SK-N-SH (cell line): ENCODE measurements around the gene DHCR24. TPM values are rescaled to one million over a fixed set of nuclear protein-coding genes. Genes with fewer than 3 reads are reported as not detected.

Experiments
- CTCF ChIA-PET: fragments of 300-600, 350-600 bp; formaldehyde crosslinking; extraction: SDS; loops from one replicate; lab custom pipeline; 2021; lab: Yijun Ruan, JAX
- POLR2A ChIA-PET: fragments of 350-600 bp; sonication (Branson Sonifier 250); formaldehyde crosslinking; extraction: SDS; loops from one replicate; lab custom pipeline; 2020; ENCODE audit warnings: antibody characterized with exemption, inconsistent platforms; lab: Yijun Ruan, JAX
- DNase-seq: peaks from one replicate; pipeline ENCODE4 v3.0.0; 2012
- H2AFZ ChIP-seq: fragments of 200-600 bp; sonication (generic); 2 replicates; pipeline ENCODE4 v1.8.1; 2016; ENCODE audit warnings: antibody characterized with exemption, mild to moderate bottlenecking, low read depth
- H3F3A ChIP-seq: fragments of 200-600 bp; sonication (generic); replicated peaks from 2 replicates; pipeline ENCODE3; 2016; ENCODE audit warnings: antibody characterized with exemption, mild to moderate bottlenecking; ENCODE audit not compliant: insufficient read depth
- H3K27ac ChIP-seq, 2 experiments: fragments of 200-500 bp in 1 of 2; fragments of 200-600 bp in 1 of 2; sonication (Bioruptor generic) in 1 of 2; sonication (generic), shearing (Covaris generic) in 1 of 2; 2 replicates each; pipeline versions ENCODE4 v1.5.1 to v1.6.1; 2014 to 2016; ENCODE audit warnings: low read depth in 2 of 2, inconsistent platforms in 1 of 2, low read length in 1 of 2, mild to moderate bottlenecking in 1 of 2, mixed read lengths in 1 of 2
- H3K27me3 ChIP-seq: fragments of 200-600 bp; sonication (generic), shearing (Covaris generic); 2 replicates; pipeline ENCODE4 v1.6.1; 2016; ENCODE audit warnings: mixed run types; ENCODE audit not compliant: insufficient read depth
- H3K36me3 ChIP-seq, 2 experiments: fragments of 200-500 bp in 1 of 2; fragments of 200-600 bp in 1 of 2; sonication (Bioruptor generic) in 1 of 2; sonication (generic) in 1 of 2; replicated peaks in 1 of 2; 2 replicates each; pipeline versions ENCODE3 to v1.5.1; 2014 to 2016; ENCODE audit warnings: low read length in 1 of 2, mild to moderate bottlenecking in 1 of 2; ENCODE audit not compliant: insufficient read depth in 2 of 2, control insufficient read depth in 1 of 2
- H3K4me1 ChIP-seq, 2 experiments: fragments of 200-500 bp in 1 of 2; fragments of 200-600 bp in 1 of 2; sonication (Bioruptor generic) in 1 of 2; sonication (generic), shearing (Covaris generic) in 1 of 2; 2 replicates each; pipeline versions ENCODE4 v1.5.1 to v1.6.1; 2014 to 2016; ENCODE audit warnings: low read depth in 1 of 2, low read length in 1 of 2, mixed run types in 1 of 2; ENCODE audit not compliant: insufficient read depth in 2 of 2, control insufficient read depth in 1 of 2
- H3K4me2 ChIP-seq: fragments of 200-600 bp; sonication (generic), shearing (Covaris generic); 2 replicates; pipeline ENCODE4 v1.6.1; 2017; ENCODE audit warnings: mixed run types
- H3K4me3 ChIP-seq, 2 experiments: fragments of 200-500 bp in 1 of 2; fragments of 200-600 bp in 1 of 2; sonication (Bioruptor generic) in 1 of 2; sonication (generic), shearing (Covaris generic) in 1 of 2; 2 replicates each; pipeline versions ENCODE4 v1.5.1 to v1.8.1; 2014 to 2016; ENCODE audit warnings: low read depth in 2 of 2, inconsistent platforms in 1 of 2, low read length in 1 of 2, mild to moderate bottlenecking in 1 of 2, mixed read lengths in 1 of 2, moderate library complexity in 1 of 2
- H3K79me2 ChIP-seq: fragments of 200-600 bp; sonication (generic); 2 replicates; pipeline ENCODE4 v1.8.1; 2017; ENCODE audit warnings: mild to moderate bottlenecking; ENCODE audit not compliant: insufficient read depth
- H3K9ac ChIP-seq: fragments of 200-600 bp; sonication (generic); 2 replicates; pipeline ENCODE4 v1.6.1; 2017; ENCODE audit warnings: mixed run types
- H3K9me2 ChIP-seq: fragments of 200-600 bp; sonication (generic); 2 replicates; pipeline ENCODE4 v1.6.1; 2017; ENCODE audit warnings: mixed run types
- H3K9me3 ChIP-seq: fragments of 200-600 bp; sonication (generic); 2 replicates; pipeline ENCODE4 v1.6.1; 2017; ENCODE audit warnings: mixed run types, mild to moderate bottlenecking, moderate library complexity
- H4K20me1 ChIP-seq: fragments of 200-600 bp; sonication (generic); 2 replicates; pipeline ENCODE4 v1.6.1; 2017; ENCODE audit warnings: mild to moderate bottlenecking, mixed run types; ENCODE audit not compliant: insufficient read depth
- IRF3 ChIP-seq: fragments of 150-350 bp; IDR thresholded peaks from 2 replicates; pipeline ENCODE4 v1.6.1; 2016; ENCODE audit warnings: mild to moderate bottlenecking, low read depth, low read length
- MEF2A ChIP-seq: IDR thresholded peaks from 2 replicates; pipeline ENCODE4 v1.4.0; 2012; ENCODE audit warnings: low read depth, borderline replicate concordance
- NRF1 ChIP-seq: IDR thresholded peaks from 2 replicates; pipeline ENCODE4 v1.6.1; 2012; ENCODE audit warnings: low read depth, mild to moderate bottlenecking, low read length
- POLR2AphosphoS5 ChIP-seq: IDR thresholded peaks from 2 replicates; pipeline ENCODE4 v1.6.1; 2012; ENCODE audit warnings: low read depth, low read length
- REST ChIP-seq: IDR thresholded peaks from 2 replicates; pipeline ENCODE4 v1.6.1; 2012; ENCODE audit warnings: mild to moderate bottlenecking, low read depth, low read length, moderate library complexity
- ZBTB33 ChIP-seq: IDR thresholded peaks from 2 replicates; pipeline ENCODE4 v1.4.0; 2012; ENCODE audit warnings: low read depth, borderline replicate concordance
- WGBS: methylation state at CpG from one replicate; pipeline ENCODE4 v1.1.6; 2017; ENCODE audit warnings: low lambda C conversion rate; 5-methylcytosine and 5-hydroxymethylcytosine counted together
- polyA plus RNA-seq, 3 experiments: library from polyadenylated mRNA; depleted of rRNA; stranded (reverse); fragments of >200 nt; gene quantifications; 2 replicates each; pipeline ENCODE4 v1.2.3, GENCODE V29; 2012

Gene DHCR24
- polyA plus RNA-seq, 1 of the 3 experiments (the other 2 are of a cell fraction) = 4.3 TPM

GRCh38 chr1:54883349-54884102, 3.5 kb downstream of the DHCR24 start:
- WGBS = 91% methylated on average over 10 of the region's 10 CpGs
- POLR2A ChIA-PET = no interaction called here

More at GRCh38 chr1:54883349-54884102, 3.5 kb downstream of the DHCR24 start:
- Histone ChIP-seq H3F3A (no peaks in the 10 kb centered on the region), H3K9ac (no peak overlapping the region), H3K4me1 (peaks cover 0 to 28% of the 10 kb centered on the region in 2 experiments; a peak in 1 of 4 replicates), H3K9me3 (no peaks in the 10 kb centered on the region), H3K4me2 (no peak overlapping the region), H3K9me2 (no peaks in the 10 kb centered on the region), H3K27ac (no peak overlapping the region), H2AFZ (no peak overlapping the region), H3K79me2 (no peaks in the 10 kb centered on the region; the same call in 1 of the 2 replicates), H4K20me1 (no peaks in the 10 kb centered on the region), H3K27me3 (no peaks in the 10 kb centered on the region), H3K36me3 (no peaks in the 10 kb centered on the region), H3K4me3 (no peak overlapping the region)
- CTCF ChIA-PET = interaction anchor here (1.0 to 2.3 kb wide), 3 partner anchors 9 to 62 kb away, joined by 3 to 7 read pairs (median 3); no protein-coding TSS in a partner anchor
- no peak for DNase-seq
- TF ChIP-seq REST (no peak), IRF3 (no peak), ZBTB33 (no peak), POLR2AphosphoS5 (no peak), MEF2A (no peak), NRF1 (no peak)
- TF ChIP-seq, all 33 proteins: peak for 0
